ENCODE data around the gene FADS2.

The FADS2 gene

DNA sequence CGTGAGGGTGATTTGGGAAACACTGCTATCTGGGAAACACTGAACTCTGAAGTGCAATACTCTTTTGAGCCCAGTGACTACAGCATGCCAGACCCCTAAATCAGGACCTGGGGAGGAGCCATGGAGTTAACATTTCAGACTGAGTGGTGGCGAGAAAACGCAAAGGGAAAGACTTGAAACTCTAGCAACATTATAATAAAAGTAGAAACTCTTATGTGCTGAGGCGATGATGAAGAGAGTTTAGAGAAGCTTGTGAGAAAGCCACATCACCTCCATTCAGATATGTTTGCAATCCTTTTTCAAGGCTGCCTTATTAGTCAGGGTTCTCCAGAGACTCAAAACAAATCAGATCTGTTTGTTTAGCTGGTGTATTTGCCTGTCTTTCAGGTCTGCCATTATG lies 33.5 kb upstream of the FADS2 start:
- Histone ChIP-seq H3K9ac (peak overlapping the region; percentile 67; the same call in 1 of the 2 replicates), H3K4me1 (peaks cover 55% of the 10 kb centered on the region), H3K9me3 (no peaks in the 10 kb centered on the region), H3K27ac (no peak overlapping the region), H3K4me2 (peak overlapping the region; percentile 86), H3K36me3 (peaks cover 62% of the 10 kb centered on the region), H3K27me3 (no peaks in the 10 kb centered on the region), H4K20me1 (peaks cover 40% of the 10 kb centered on the region), H3K4me3 (0 out of 2 replicates have a peak overlapping the region, but pooled peaks have one; percentile 87)
- TF ChIP-seq Cebpa-rat (IDR thresholded peaks at IDR 0.05) = no peak

GRCh38 chr11:61795459-61795858 lies 32.6 kb upstream of the FADS2 start:
- Histone ChIP-seq H3K36me3 (peaks cover 62% of the 10 kb centered on the region), H3K4me3 (no peak overlapping the region), H3K27ac (no peak overlapping the region), H4K20me1 (peaks cover 40% of the 10 kb centered on the region), H3K9me3 (no peaks in the 10 kb centered on the region), H3K4me2 (peak overlapping the region; percentile 86), H3K27me3 (no peaks in the 10 kb centered on the region), H3K9ac (peak overlapping the region; percentile 67; the same call in 1 of the 2 replicates), H3K4me1 (peaks cover 55% of the 10 kb centered on the region)
- TF ChIP-seq Cebpa-rat (IDR thresholded peaks at IDR 0.05) = no peak

DNA sequence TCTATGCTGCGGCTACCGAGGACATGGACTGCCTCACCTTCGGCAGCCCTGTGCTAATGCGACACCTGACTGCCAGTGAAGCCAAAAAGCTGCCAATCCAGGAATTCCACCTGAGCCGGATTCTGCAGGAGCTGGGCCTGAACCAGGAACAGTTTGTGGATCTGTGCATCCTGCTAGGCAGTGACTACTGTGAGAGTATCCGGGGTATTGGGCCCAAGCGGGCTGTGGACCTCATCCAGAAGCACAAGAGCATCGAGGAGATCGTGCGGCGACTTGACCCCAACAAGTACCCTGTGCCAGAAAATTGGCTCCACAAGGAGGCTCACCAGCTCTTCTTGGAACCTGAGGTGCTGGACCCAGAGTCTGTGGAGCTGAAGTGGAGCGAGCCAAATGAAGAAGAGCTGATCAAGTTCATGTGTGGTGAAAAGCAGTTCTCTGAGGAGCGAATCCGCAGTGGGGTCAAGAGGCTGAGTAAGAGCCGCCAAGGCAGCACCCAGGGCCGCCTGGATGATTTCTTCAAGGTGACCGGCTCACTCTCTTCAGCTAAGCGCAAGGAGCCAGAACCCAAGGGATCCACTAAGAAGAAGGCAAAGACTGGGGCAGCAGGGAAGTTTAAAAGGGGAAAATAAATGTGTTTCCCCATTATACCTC lies 32.1 kb upstream of the FADS2 start:
- Histone ChIP-seq H3K36me3 (peaks cover 62% of the 10 kb centered on the region), H3K4me3 (no peak overlapping the region), H3K27ac (no peak overlapping the region), H4K20me1 (peaks cover 40% of the 10 kb centered on the region), H3K9me3 (no peaks in the 10 kb centered on the region), H3K4me2 (peak overlapping the region; percentile 86; the same call in 1 of the 2 replicates), H3K9ac (peak overlapping the region; percentile 67; the same call in 1 of the 2 replicates), H3K4me1 (peaks cover 51% of the 10 kb centered on the region), H3K27me3 (no peaks in the 10 kb centered on the region)
- no peak for TF ChIP-seq Cebpa-rat (IDR thresholded peaks at IDR 0.05)

GRCh38 chr11:61797263-61797944 lies 30.7 kb upstream of the FADS2 start:
- Histone ChIP-seq H3K27me3 (no peaks in the 10 kb centered on the region), H3K9ac (peak overlapping the region; percentile 21; the same call in 1 of the 2 replicates), H3K4me2 (0 out of 2 replicates have a peak overlapping the region, but pooled peaks have one; percentile 1), H3K36me3 (peaks cover 76% of the 10 kb centered on the region), H3K4me3 (no peak overlapping the region), H3K9me3 (no peaks in the 10 kb centered on the region), H3K4me1 (peaks cover 42% of the 10 kb centered on the region), H3K27ac (peak overlapping the region; percentile 19; the same call in 1 of the 2 replicates), H4K20me1 (peaks cover 40% of the 10 kb centered on the region)
- no peak for TF ChIP-seq Cebpa-rat (IDR thresholded peaks at IDR 0.05)

- Histone ChIP-seq H3K27me3 (no peaks in the 10 kb centered on the region), H3K9ac (no peak overlapping the region), H3K27ac (no peak overlapping the region), H3K4me1 (peaks cover 25% of the 10 kb centered on the region), H3K36me3 (peaks cover 96% of the 10 kb centered on the region), H4K20me1 (peaks cover 23% of the 10 kb centered on the region), H3K9me3 (no peaks in the 10 kb centered on the region), H3K4me3 (no peak overlapping the region), H3K4me2 (no peak overlapping the region)
- TF ChIP-seq Cebpa-rat (IDR thresholded peaks at IDR 0.05) = no peak
Observed at GRCh38 chr11:61799665-61800284, 28.3 kb upstream of the FADS2 start.

DNA sequence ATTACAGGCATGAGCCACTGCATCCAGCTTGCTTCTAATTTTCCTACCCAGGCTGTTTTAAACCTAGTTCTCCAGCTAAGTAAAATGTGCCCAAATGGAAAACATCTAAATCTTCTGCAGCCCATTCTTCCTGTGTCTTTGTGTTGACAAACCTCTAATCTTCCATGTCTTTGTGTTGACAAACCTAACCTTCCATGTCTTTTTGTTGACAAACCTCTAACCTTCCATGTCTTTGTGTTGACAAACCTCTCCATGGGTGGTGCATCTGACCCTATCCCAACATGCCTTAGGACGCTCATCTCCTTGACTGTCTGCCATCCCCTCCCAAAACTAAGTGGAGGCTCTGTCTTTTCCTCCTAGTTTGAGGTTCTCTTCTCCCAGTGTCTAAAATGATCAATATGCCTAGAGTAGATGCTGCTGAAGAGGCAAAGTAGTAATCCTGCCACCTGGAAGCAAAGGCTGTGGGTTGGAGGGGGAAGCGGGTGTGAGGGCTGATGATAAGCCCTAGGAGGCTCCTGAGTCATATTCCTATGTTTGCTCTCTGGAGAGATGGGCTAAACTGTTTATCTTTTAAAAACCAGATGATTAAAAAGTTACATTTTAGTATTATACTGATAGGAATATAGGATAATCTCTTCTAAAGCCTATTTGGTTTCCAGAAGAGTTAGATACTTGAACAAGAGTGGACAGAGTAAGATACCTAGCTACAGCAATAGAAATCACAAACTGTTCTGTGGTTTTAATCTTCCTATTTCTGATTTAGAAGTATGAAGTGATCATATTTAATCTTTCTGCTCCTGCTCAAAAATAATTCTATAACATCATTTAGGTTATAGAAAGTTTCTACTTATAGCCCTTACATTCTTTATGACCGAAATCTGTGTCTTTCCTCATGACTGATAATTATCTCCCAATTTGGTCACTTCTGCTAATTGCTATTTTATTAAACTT lies 27.5 kb upstream of the FADS2 start:
- Histone ChIP-seq H4K20me1 (peaks cover 15% of the 10 kb centered on the region), H3K4me1 (peaks cover 17% of the 10 kb centered on the region), H3K4me3 (no peak overlapping the region), H3K9me3 (no peaks in the 10 kb centered on the region), H3K27me3 (no peaks in the 10 kb centered on the region), H3K27ac (no peak overlapping the region), H3K36me3 (peaks cover 96% of the 10 kb centered on the region), H3K4me2 (no peak overlapping the region), H3K9ac (no peak overlapping the region)
- TF ChIP-seq Cebpa-rat (IDR thresholded peaks at IDR 0.05) = no peak

GRCh38 chr11:61802605-61803004 lies 25.5 kb upstream of the FADS2 start:
- Histone ChIP-seq H3K4me3 (no peak overlapping the region), H3K4me1 (peaks cover 5% of the 10 kb centered on the region), H3K36me3 (peaks cover 99% of the 10 kb centered on the region), H3K27ac (no peak overlapping the region), H3K27me3 (no peaks in the 10 kb centered on the region), H3K4me2 (no peak overlapping the region), H3K9me3 (no peaks in the 10 kb centered on the region), H3K9ac (no peak overlapping the region), H4K20me1 (no peaks in the 10 kb centered on the region)
- TF ChIP-seq Cebpa-rat (IDR thresholded peaks at IDR 0.05) = no peak

DNA sequence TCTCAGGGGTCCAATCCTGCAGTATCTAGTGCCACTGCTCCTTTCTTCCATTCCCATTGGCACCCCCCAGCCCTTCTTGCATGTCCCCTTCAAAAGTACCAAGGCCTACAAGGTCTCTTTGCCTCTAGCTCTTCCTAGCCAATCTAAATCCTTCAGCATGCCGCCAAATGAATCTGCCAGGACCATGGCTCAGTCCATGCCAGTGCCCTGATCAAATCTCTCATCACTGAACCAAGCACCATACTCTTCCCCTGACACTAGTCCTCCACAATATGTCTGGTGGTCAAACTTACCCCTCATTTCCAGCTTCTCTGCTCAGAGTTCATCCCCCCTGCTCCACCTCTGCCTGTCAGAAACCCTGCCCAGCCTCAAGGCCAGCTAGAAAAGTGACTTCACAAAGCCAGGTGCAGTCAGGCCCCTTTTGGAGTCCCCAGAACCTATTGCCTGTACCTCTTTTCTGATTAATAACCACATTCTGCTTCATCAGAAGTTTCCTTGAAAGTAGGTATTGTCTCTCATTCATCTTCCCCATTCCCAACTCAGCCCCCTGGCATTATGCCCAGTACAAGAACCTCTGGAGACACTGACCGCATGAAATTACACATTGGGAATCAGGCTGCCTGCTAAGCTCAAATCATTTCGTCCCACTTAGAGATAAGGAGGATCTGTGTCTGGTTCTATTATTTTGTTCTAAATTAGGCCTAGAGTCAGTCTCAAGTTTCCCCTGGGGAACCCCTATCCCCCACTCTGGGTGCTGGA lies 24.0 kb upstream of the FADS2 start:
- Histone ChIP-seq H3K27me3 (no peaks in the 10 kb centered on the region), H3K36me3 (peaks cover 99% of the 10 kb centered on the region), H3K27ac (no peak overlapping the region), H3K9ac (no peak overlapping the region), H3K4me2 (no peak overlapping the region), H3K4me1 (no peaks in the 10 kb centered on the region), H3K4me3 (no peak overlapping the region), H4K20me1 (0 out of 2 replicates have a peak, but pooled peaks cover 14% of the 10 kb centered on the region), H3K9me3 (no peaks in the 10 kb centered on the region)
- TF ChIP-seq Cebpa-rat (IDR thresholded peaks at IDR 0.05) = no peak
